ENCODE results near the gene POLE.

POLE gene

DNA sequence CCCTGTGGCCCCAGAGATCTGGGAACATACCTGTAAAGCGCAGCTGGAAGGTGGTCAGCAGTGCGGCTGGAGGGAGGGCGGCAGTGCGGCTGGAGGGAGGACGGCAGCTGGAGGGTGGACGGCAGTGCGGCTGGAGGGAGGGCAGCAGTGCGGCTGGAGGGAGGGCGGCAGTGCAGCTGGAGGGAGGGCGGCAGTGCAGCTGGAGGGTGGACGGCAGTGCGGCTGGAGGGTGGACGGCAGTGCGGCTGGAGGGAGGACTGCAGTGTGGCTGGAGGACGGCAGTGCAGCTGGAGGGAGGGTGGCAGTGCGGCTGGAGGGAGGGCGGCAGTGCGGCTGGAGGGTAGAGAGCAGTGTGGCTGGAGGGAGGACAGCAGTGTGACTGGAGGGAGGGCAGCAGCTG is 100.2 kb downstream of the POLE start:
- DNase-seq (ENCODE audit: low read depth) = no peak
- TF ChIP-seq MYC (IDR thresholded peaks at IDR 0.05; ENCODE audit: low read depth, low read length) = no peak
- TF ChIP-seq, protein P1, sequence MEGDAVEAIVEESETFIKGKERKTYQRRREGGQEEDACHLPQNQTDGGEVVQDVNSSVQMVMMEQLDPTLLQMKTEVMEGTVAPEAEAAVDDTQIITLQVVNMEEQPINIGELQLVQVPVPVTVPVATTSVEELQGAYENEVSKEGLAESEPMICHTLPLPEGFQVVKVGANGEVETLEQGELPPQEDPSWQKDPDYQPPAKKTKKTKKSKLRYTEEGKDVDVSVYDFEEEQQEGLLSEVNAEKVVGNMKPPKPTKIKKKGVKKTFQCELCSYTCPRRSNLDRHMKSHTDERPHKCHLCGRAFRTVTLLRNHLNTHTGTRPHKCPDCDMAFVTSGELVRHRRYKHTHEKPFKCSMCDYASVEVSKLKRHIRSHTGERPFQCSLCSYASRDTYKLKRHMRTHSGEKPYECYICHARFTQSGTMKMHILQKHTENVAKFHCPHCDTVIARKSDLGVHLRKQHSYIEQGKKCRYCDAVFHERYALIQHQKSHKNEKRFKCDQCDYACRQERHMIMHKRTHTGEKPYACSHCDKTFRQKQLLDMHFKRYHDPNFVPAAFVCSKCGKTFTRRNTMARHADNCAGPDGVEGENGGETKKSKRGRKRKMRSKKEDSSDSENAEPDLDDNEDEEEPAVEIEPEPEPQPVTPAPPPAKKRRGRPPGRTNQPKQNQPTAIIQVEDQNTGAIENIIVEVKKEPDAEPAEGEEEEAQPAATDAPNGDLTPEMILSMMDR (IDR thresholded peaks at IDR 0.05; ENCODE audit: low read depth, low read length) = no peak
- TF ChIP-seq POLR2A (IDR thresholded peaks at IDR 0.05; ENCODE audit: extremely low read depth, insufficient read length) = no peak
- TF ChIP-seq, protein P2, sequence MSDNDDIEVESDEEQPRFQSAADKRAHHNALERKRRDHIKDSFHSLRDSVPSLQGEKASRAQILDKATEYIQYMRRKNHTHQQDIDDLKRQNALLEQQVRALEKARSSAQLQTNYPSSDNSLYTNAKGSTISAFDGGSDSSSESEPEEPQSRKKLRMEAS (IDR thresholded peaks at IDR 0.05; ENCODE audit: low read depth, low read length) = no peak
- H3K4me3 ChIP-seq (ENCODE audit: low read depth, low read length) = no peak overlapping the region

DNA sequence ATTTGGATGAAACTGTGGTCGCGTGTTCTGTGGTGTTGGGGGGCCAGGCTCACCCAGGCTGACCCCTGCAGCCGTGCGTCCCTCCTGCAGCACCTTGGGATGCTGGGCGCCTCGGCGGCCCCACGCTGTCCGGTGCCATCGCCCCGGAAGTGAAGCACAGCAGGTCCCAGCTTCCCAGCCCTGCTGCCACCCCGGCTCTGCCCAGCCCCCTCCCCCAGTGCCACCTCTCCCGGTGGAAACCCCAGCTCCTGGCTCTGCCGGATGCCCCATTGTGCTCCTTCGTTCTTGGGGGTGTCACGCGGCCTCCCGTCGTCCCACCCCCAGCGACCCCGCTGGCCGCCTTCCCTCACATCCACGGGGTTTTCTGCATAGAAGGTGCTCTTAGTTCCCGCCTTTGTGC is 102.0 kb downstream of the POLE start:
- no peak for DNase-seq (ENCODE audit: low read depth)
- no peak overlapping the region for H3K4me3 ChIP-seq (ENCODE audit: low read depth, low read length)
- TF ChIP-seq, protein P2 (IDR thresholded peaks at IDR 0.05; ENCODE audit: low read depth, low read length) = no peak
- TF ChIP-seq MYC (IDR thresholded peaks at IDR 0.05; ENCODE audit: low read depth, low read length) (no peak), POLR2A (IDR thresholded peaks at IDR 0.05; ENCODE audit: extremely low read depth, insufficient read length) (no peak)
- TF ChIP-seq, protein P1 (IDR thresholded peaks at IDR 0.05; ENCODE audit: low read depth, low read length) = no peak

DNA sequence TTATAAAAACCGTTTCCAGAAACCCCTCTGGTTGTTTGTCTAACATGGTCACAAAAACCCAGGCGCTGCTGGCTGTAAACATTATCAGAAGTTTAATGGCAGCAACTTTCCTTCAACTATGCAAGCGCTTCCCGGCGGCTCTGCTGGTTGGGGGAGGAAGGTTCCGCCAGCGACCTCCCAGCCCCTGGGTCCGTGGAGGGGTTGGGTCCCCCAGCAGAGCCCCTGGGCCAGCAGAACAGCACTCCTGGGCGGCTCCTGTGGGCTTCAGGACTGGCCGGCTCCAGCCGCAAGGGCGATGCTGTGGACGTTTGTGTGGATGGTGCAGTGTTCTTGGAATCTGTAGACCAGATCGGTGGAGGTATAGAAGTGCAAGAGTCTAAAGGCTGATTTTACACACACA is 102.7 kb downstream of the POLE start:
- TF ChIP-seq, protein P1 (IDR thresholded peaks at IDR 0.05; ENCODE audit: low read depth, low read length) = no peak
- TF ChIP-seq, protein P2 (IDR thresholded peaks at IDR 0.05; ENCODE audit: low read depth, low read length) = no peak
- TF ChIP-seq POLR2A (IDR thresholded peaks at IDR 0.05; ENCODE audit: extremely low read depth, insufficient read length) (no peak), MYC (IDR thresholded peaks at IDR 0.05; ENCODE audit: low read depth, low read length) (no peak)
- DNase-seq (ENCODE audit: low read depth) = no peak
- no peak overlapping the region for H3K4me3 ChIP-seq (ENCODE audit: low read depth, low read length)

DNA sequence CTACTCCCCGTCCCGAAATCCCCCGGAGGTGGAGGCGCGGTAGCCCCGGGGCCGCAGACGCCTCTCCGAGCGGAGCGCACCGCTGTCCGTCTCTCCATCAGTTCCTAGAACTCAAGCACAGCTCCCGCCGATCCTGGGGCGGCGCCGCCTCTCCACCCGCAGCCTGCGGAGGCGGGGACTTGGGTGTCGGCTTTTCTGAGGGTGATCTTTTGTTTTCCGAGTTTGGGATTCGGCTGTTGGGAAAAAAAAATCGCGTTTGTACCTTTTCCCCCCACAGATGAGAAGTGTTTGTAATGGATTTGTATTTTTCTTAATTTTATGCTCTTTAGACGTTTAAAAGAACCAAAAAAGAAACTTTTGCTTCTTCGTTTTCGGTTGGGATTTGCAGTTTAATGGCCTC is 103.4 kb downstream of the POLE start:
- no peak for DNase-seq (ENCODE audit: low read depth)
- H3K4me3 ChIP-seq (ENCODE audit: low read depth, low read length) = no peak overlapping the region
- TF ChIP-seq, protein P1 (IDR thresholded peaks at IDR 0.05; ENCODE audit: low read depth, low read length) = no peak
- TF ChIP-seq MYC (IDR thresholded peaks at IDR 0.05; ENCODE audit: low read depth, low read length) (no peak), POLR2A (IDR thresholded peaks at IDR 0.05; ENCODE audit: extremely low read depth, insufficient read length) (no peak)
- TF ChIP-seq, protein P2 (IDR thresholded peaks at IDR 0.05; ENCODE audit: low read depth, low read length) = no peak

DNA sequence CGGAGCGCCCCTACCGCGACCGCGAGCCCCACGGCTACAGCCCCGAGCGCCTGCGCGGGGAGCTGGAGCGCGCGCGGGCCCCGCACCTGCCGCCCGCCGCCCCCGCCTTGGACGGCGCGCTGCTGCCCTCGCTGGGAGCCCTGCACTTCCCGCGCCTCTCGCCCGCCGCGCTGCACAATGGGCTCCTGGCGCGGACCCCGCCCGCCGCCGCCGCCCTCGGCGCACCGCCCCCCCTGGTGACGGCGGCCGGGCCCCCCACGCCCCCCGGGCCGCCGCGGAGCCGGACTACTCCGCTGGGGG is 103.8 kb downstream of the POLE start:
- TF ChIP-seq MYC (IDR thresholded peaks at IDR 0.05; ENCODE audit: low read depth, low read length) (no peak), POLR2A (IDR thresholded peaks at IDR 0.05; ENCODE audit: extremely low read depth, insufficient read length) (no peak)
- TF ChIP-seq, protein P2 (IDR thresholded peaks at IDR 0.05; ENCODE audit: low read depth, low read length) = no peak
- TF ChIP-seq, protein P1 (IDR thresholded peaks at IDR 0.05; ENCODE audit: low read depth, low read length) = no peak
- DNase-seq (ENCODE audit: low read depth) = no peak
- H3K4me3 ChIP-seq (ENCODE audit: low read depth, low read length) = no peak overlapping the region
